HAP-1 (cell line): ENCODE data around the gene MMP25.
"Not testable (repeated sequence)": the region's sequence is repeated elsewhere in the genome, so short reads cannot be mapped to it uniquely, and the experiment has no call there.

Experiments
- DNase-seq, 2 experiments: peaks; one replicate each; pipeline ENCODE4 v3.0.0-alpha.2; 2016 to 2020; ENCODE audit warnings: low spot score in 2 of 2
- H3K27me3 ChIP-seq: fragments of 250-450 bp; sonication (Bioruptor Pico); 2 replicates; pipeline ENCODE4 v1.5.1; 2020; ENCODE audit warnings: low read depth, mild to moderate bottlenecking, moderate library complexity
- H3K36me3 ChIP-seq: fragments of 250-450 bp; sonication (Bioruptor Pico); replicated peaks from 2 replicates; pipeline ENCODE4 v1.5.1; 2020; ENCODE audit warnings: mild to moderate bottlenecking
- H3K4me1 ChIP-seq: fragments of 250-450 bp; sonication (Bioruptor Pico); 2 replicates; pipeline ENCODE4 v1.5.1; 2020; ENCODE audit warnings: mild to moderate bottlenecking
- H3K4me3 ChIP-seq: fragments of 250-450 bp; sonication (Bioruptor Pico); 2 replicates; pipeline ENCODE4 v1.5.1; 2020; ENCODE audit warnings: mild to moderate bottlenecking, moderate library complexity
- H3K9me3 ChIP-seq: fragments of 250-450 bp; sonication (Bioruptor Pico); 2 replicates; pipeline ENCODE4 v1.5.1; 2020; ENCODE audit warnings: mild to moderate bottlenecking, moderate library complexity
- in situ Hi-C: fragments of 300-500 bp; cut with MboI; formaldehyde crosslinking; loops from 3 replicates; pipeline ENCODE4 v1.14.3; 2020; ENCODE audit warnings: low sequenced_read_pairs, inconsistent platforms, mixed read lengths

The MMP25 gene

GRCh38 chr16:3072576-3073263 lies 26.4 kb downstream of the MMP25 start:
- H3K4me1 ChIP-seq, H3K36me3 ChIP-seq, in situ Hi-C loops, H3K9me3 ChIP-seq, DNase-seq, H3K4me3 ChIP-seq: not testable (repeated sequence)
- peaks cover 14% of the 10 kb centered on the region for H3K27me3 ChIP-seq

- in situ Hi-C loops, result no loop called here
- Histone ChIP-seq H3K36me3 (no peaks in the 10 kb centered on the region), H3K27me3 (peaks cover 21% of the 10 kb centered on the region), H3K4me3 (no peak overlapping the region), H3K9me3 (no peaks in the 10 kb centered on the region), H3K4me1 (no peaks in the 10 kb centered on the region)
- no peak for DNase-seq
These were observed 27.1 kb downstream of the MMP25 start for GRCh38 chr16:3073448-3073847.

GRCh38 chr16:3074860-3075522 lies 28.6 kb downstream of the MMP25 start:
- in situ Hi-C loops, result no loop called here
- H3K4me3 ChIP-seq, result no peak overlapping the region
- H3K4me1 ChIP-seq, result no peaks in the 10 kb centered on the region
- H3K27me3 ChIP-seq, result peaks cover 35% of the 10 kb centered on the region
- H3K9me3 ChIP-seq, result no peaks in the 10 kb centered on the region
- no peaks in the 10 kb centered on the region for H3K36me3 ChIP-seq
- no peak for DNase-seq

- in situ Hi-C loops, result no loop called here
- Histone ChIP-seq H3K4me1 (no peaks in the 10 kb centered on the region), H3K4me3 (no peak overlapping the region), H3K9me3 (no peaks in the 10 kb centered on the region), H3K36me3 (no peaks in the 10 kb centered on the region), H3K27me3 (peaks cover 40% of the 10 kb centered on the region)
- no peak for DNase-seq
These were observed 29.2 kb downstream of the MMP25 start for GRCh38 chr16:3075523-3075915.

GRCh38 chr16:3075946-3076345 lies 29.6 kb downstream of the MMP25 start:
- peaks cover 42% of the 10 kb centered on the region for H3K27me3 ChIP-seq
- DNase-seq, H3K36me3 ChIP-seq, in situ Hi-C loops, H3K4me3 ChIP-seq, H3K4me1 ChIP-seq, H3K9me3 ChIP-seq: not testable (repeated sequence)

GRCh38 chr16:3076577-3076976 lies 30.2 kb downstream of the MMP25 start:
- peaks cover 42% of the 10 kb centered on the region for H3K27me3 ChIP-seq
- H3K4me3 ChIP-seq, result no peak overlapping the region
- no peaks in the 10 kb centered on the region for H3K36me3 ChIP-seq
- no peaks in the 10 kb centered on the region for H3K9me3 ChIP-seq
- in situ Hi-C loops, result no loop called here
- DNase-seq, result no peak
- H3K4me1 ChIP-seq, result no peaks in the 10 kb centered on the region

GRCh38 chr16:3080024-3080423 lies 33.7 kb downstream of the MMP25 start:
- no peak for DNase-seq
- in situ Hi-C loops, result no loop called here
- H3K4me3 ChIP-seq, result no peak overlapping the region
- no peaks in the 10 kb centered on the region for H3K36me3 ChIP-seq
- no peaks in the 10 kb centered on the region for H3K4me1 ChIP-seq
- peaks cover 37% of the 10 kb centered on the region for H3K27me3 ChIP-seq
- no peaks in the 10 kb centered on the region for H3K9me3 ChIP-seq

GRCh38 chr16:3081957-3082356 lies 35.6 kb downstream of the MMP25 start:
- H3K27me3 ChIP-seq, result peaks cover 35% of the 10 kb centered on the region
- H3K9me3 ChIP-seq, DNase-seq, in situ Hi-C loops, H3K4me1 ChIP-seq, H3K4me3 ChIP-seq, H3K36me3 ChIP-seq: not testable (repeated sequence)

- DNase-seq, H3K36me3 ChIP-seq, H3K9me3 ChIP-seq, H3K4me3 ChIP-seq, in situ Hi-C loops, H3K4me1 ChIP-seq: not testable (repeated sequence)
- peaks cover 21% of the 10 kb centered on the region; the same call in 1 of the 2 replicates for H3K27me3 ChIP-seq
These were observed 37.0 kb downstream of the MMP25 start for GRCh38 chr16:3083408-3083807.

GRCh38 chr16:3084491-3084890 lies 38.1 kb downstream of the MMP25 start:
- in situ Hi-C loops, result no loop called here
- H3K36me3 ChIP-seq, result no peaks in the 10 kb centered on the region
- peaks cover 12% of the 10 kb centered on the region; the same call in 1 of the 2 replicates for H3K27me3 ChIP-seq
- H3K4me1 ChIP-seq, result no peaks in the 10 kb centered on the region
- no peak overlapping the region for H3K4me3 ChIP-seq
- no peaks in the 10 kb centered on the region for H3K9me3 ChIP-seq
- no peak for DNase-seq

- Histone ChIP-seq H3K36me3 (no peaks in the 10 kb centered on the region), H3K4me1 (no peaks in the 10 kb centered on the region), H3K9me3 (no peaks in the 10 kb centered on the region), H3K4me3 (no peak overlapping the region), H3K27me3 (peaks cover 6% of the 10 kb centered on the region; the same call in 1 of the 2 replicates)
- in situ Hi-C loops, result no loop called here
- no peak for DNase-seq
These were observed 38.8 kb downstream of the MMP25 start for GRCh38 chr16:3084969-3085670.

- no peaks in the 10 kb centered on the region for H3K4me1 ChIP-seq
- no peaks in the 10 kb centered on the region for H3K27me3 ChIP-seq
- no peak for DNase-seq
- no peak overlapping the region for H3K4me3 ChIP-seq
- H3K9me3 ChIP-seq, result no peaks in the 10 kb centered on the region
- in situ Hi-C loops, result no loop called here
- no peaks in the 10 kb centered on the region for H3K36me3 ChIP-seq
These were observed 39.7 kb downstream of the MMP25 start for GRCh38 chr16:3085868-3086595.

- Histone ChIP-seq H3K9me3 (no peaks in the 10 kb centered on the region), H3K27me3 (no peaks in the 10 kb centered on the region), H3K4me1 (no peaks in the 10 kb centered on the region), H3K36me3 (no peaks in the 10 kb centered on the region), H3K4me3 (no peak overlapping the region)
- in situ Hi-C loops, result no loop called here
- no peak for DNase-seq
These were observed 40.4 kb downstream of the MMP25 start for GRCh38 chr16:3086596-3087242.
